ENCODE data around the gene TMEM233. TPM values are rescaled to one million over a fixed set of nuclear protein-coding genes. Genes with fewer than 3 reads are reported as not detected.

Gene TMEM233
- polyA plus RNA-seq, 2 of the 4 experiments (the other 2 are of a cell fraction) = not detected

- TF ChIP-seq CBX2 (IDR thresholded peaks at IDR 0.05; ENCODE audit: borderline replicate concordance, low read depth) = no peak
- no peak for TF ChIP-seq TFCP2L1 (CRISPR knock-in tag; IDR thresholded peaks at IDR 0.05)
- TF ChIP-seq KDM1A (IDR thresholded peaks at IDR 0.05; ENCODE audit: low read depth) = no peak
- no peak for TF ChIP-seq EP300 (IDR thresholded peaks at IDR 0.05)
- no peak for TF ChIP-seq ZSCAN20 (CRISPR knock-in tag; IDR thresholded peaks at IDR 0.05)
- TF ChIP-seq HOXB5 (CRISPR knock-in tag; IDR thresholded peaks at IDR 0.05) = no peak
- TF ChIP-seq RNF2 (IDR thresholded peaks at IDR 0.05; ENCODE audit: borderline replicate concordance, low read depth) = no peak
- no peak for TF ChIP-seq ESRRA (IDR thresholded peaks at IDR 0.05; ENCODE audit: borderline replicate concordance, low read length)
- no peak for TF ChIP-seq EHF (CRISPR knock-in tag; IDR thresholded peaks at IDR 0.05)
- no peak for TF ChIP-seq SREBF2 (IDR thresholded peaks at IDR 0.05)
- no peak for TF ChIP-seq POLR2A (IDR thresholded peaks at IDR 0.05; ENCODE audit: low read length)
- TF ChIP-seq RCOR1 (IDR thresholded peaks at IDR 0.05; ENCODE audit: low read depth, low read length) = no peak
- TF ChIP-seq HMGXB4 (CRISPR knock-in tag; IDR thresholded peaks at IDR 0.05; ENCODE audit: borderline replicate concordance) = no peak
- no peak for TF ChIP-seq RARB (CRISPR knock-in tag; IDR thresholded peaks at IDR 0.05)
- no peak for TF ChIP-seq NFE2L2 (conservative IDR thresholded peaks at IDR 0.05; ENCODE audit: low read length)
- no peak for TF ChIP-seq HEYL (CRISPR knock-in tag; IDR thresholded peaks at IDR 0.05)
- no peak for TF ChIP-seq E2F6 (IDR thresholded peaks at IDR 0.05; ENCODE audit: borderline replicate concordance, low read depth)
- no peak for DNase-seq (ENCODE audit: low read depth in 1 of 2, low spot score in 1 of 2)
- Histone ChIP-seq H3K4me1 (no peaks in the 10 kb centered on the region), H3K4me3 (no peak overlapping the region), H3K27ac (no peak overlapping the region), H3K4me2 (no peak overlapping the region), H3K9me3 (no peaks in the 10 kb centered on the region)
- no peak for ATAC-seq
- POLR2A ChIA-PET = no interaction called here
- no peak for FAIRE-seq
- CTCF ChIA-PET = no interaction called here
- WGBS (ENCODE audit: missing lambda C conversion rate) = 37% methylated on average over 4 of the region's 4 CpGs
Observed at GRCh38 chr12:119602734-119603094, 9.1 kb downstream of the TMEM233 start.

GRCh38 chr12:119603767-119604166 lies 10.2 kb downstream of the TMEM233 start:
- H3K4me1 ChIP-seq = no peaks in the 10 kb centered on the region
- no peak overlapping the region for H3K4me2 ChIP-seq
- DNase-seq (ENCODE audit: low read depth in 1 of 2, low spot score in 1 of 2) (no peak), ATAC-seq (no peak), FAIRE-seq (no peak)
- no peak overlapping the region for H3K27ac ChIP-seq
- TF ChIP-seq PHF8 (IDR thresholded peaks at IDR 0.05; ENCODE audit: borderline replicate concordance, low read depth) (no peak), CBX8 (IDR thresholded peaks at IDR 0.05) (no peak), TP53 (CRISPR knock-in tag; IDR thresholded peaks at IDR 0.05) (no peak), ATOH8 (CRISPR knock-in tag; IDR thresholded peaks at IDR 0.05; ENCODE audit: low read depth) (no peak), POLR2A (IDR thresholded peaks at IDR 0.05; ENCODE audit: low read length) (no peak), ZC3H11A (IDR thresholded peaks at IDR 0.05) (no peak), SMC3 (IDR thresholded peaks at IDR 0.05) (no peak), REST (IDR thresholded peaks at IDR 0.05) (no peak), HMGXB4 (CRISPR knock-in tag; IDR thresholded peaks at IDR 0.05; ENCODE audit: borderline replicate concordance) (no peak), MAFK (IDR thresholded peaks at IDR 0.05; ENCODE audit: partially characterized antibody) (no peak), NR3C1 (IDR thresholded peaks at IDR 0.05) (no peak), RARB (CRISPR knock-in tag; IDR thresholded peaks at IDR 0.05) (no peak), CHD2 (IDR thresholded peaks at IDR 0.05; ENCODE audit: low read length, partially characterized antibody) (no peak), RFX5 (IDR thresholded peaks at IDR 0.05) (no peak), NFE2L2 (conservative IDR thresholded peaks at IDR 0.05; ENCODE audit: low read length) (no peak)
- ChIA-PET POLR2A (no interaction called here), CTCF (interaction anchor here (1.3 kb wide), 1 partner anchor 59 kb away, joined by 3 read pairs; no protein-coding TSS in a partner anchor)
- H3K4me3 ChIP-seq = no peak overlapping the region
- H3K9me3 ChIP-seq = no peaks in the 10 kb centered on the region
- 4% methylated on average over 2 of the region's 2 CpGs for WGBS (ENCODE audit: missing lambda C conversion rate)

All from A549 (cell line).